SK-N-MC (cell line): ENCODE results near the gene KCTD16.

Experiments used
- EZH2 ChIP-seq: fragments of 200-600 bp; sonication (generic); IDR thresholded peaks from one replicate; pipeline ENCODE4 v1.6.1; 2017; ENCODE audit warnings: antibody characterized with exemption
- FOXP2 ChIP-seq: optimal IDR thresholded peaks from 2 replicates; pipeline ENCODE3; 2011; ENCODE audit warnings: mild to moderate bottlenecking, moderate library complexity; ENCODE audit not compliant: insufficient read depth; ENCODE audit errors: extremely low read length, control extremely low read depth
- POLR2AphosphoS5 ChIP-seq: IDR thresholded peaks from 2 replicates; pipeline ENCODE4 v1.6.1; 2012; ENCODE audit warnings: mild to moderate bottlenecking, low read depth, low read length, borderline replicate concordance

DNA sequence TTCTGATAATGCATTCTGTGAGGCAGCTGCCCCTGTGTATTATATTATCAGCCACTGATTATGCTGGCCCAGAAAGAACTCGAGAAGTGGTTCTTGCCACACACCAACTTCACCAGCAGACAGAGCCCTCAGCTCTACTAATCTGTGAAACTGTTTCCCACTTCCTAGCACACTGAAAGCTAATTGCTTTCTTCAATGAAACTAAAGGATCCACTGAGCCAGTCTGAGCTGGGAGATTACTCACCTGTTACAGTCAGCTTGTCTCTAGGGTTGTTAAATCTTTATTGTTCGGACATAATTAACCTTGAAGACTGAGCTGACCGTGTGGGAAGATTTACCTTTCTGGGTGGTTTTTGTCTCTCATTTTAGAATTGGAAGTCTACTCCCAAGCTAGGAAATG is 263.2 kb downstream of the KCTD16 start:
- no peak for TF ChIP-seq EZH2
- TF ChIP-seq POLR2AphosphoS5: no peak
- TF ChIP-seq FOXP2: no peak
